Measurements from ENCODE around the gene CD244. TPM values are rescaled to one million over a fixed set of nuclear protein-coding genes. Genes with fewer than 3 reads are reported as not detected.

The CD244 gene
- total RNA-seq, 1 donor from 2014 or later, result not detected

- H3K4me1 Mint-ChIP-seq (ENCODE audit: unreplicated experiment), result no peaks in the 10 kb centered on the region
- no peak overlapping the region for H3K27ac Mint-ChIP-seq (ENCODE audit: unreplicated experiment)
- no peaks in the 10 kb centered on the region for H3K36me3 Mint-ChIP-seq (ENCODE audit: unreplicated experiment)
- DNase-seq (ENCODE audit: extremely low spot score, unreplicated experiment), result peak; percentile 69
- no peaks in the 10 kb centered on the region for H3K9me3 Mint-ChIP-seq (ENCODE audit: unreplicated experiment)
- TF ChIP-seq, protein P1, sequence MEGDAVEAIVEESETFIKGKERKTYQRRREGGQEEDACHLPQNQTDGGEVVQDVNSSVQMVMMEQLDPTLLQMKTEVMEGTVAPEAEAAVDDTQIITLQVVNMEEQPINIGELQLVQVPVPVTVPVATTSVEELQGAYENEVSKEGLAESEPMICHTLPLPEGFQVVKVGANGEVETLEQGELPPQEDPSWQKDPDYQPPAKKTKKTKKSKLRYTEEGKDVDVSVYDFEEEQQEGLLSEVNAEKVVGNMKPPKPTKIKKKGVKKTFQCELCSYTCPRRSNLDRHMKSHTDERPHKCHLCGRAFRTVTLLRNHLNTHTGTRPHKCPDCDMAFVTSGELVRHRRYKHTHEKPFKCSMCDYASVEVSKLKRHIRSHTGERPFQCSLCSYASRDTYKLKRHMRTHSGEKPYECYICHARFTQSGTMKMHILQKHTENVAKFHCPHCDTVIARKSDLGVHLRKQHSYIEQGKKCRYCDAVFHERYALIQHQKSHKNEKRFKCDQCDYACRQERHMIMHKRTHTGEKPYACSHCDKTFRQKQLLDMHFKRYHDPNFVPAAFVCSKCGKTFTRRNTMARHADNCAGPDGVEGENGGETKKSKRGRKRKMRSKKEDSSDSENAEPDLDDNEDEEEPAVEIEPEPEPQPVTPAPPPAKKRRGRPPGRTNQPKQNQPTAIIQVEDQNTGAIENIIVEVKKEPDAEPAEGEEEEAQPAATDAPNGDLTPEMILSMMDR (IDR thresholded peaks at IDR 0.05), result peak; percentile 34
- H3K4me3 Mint-ChIP-seq (ENCODE audit: unreplicated experiment), result no peak overlapping the region
- no peaks in the 10 kb centered on the region for H3K27me3 Mint-ChIP-seq (ENCODE audit: unreplicated experiment)
Observed at GRCh38 chr1:160830321-160831153, 32.1 kb downstream of the CD244 start.

DNA sequence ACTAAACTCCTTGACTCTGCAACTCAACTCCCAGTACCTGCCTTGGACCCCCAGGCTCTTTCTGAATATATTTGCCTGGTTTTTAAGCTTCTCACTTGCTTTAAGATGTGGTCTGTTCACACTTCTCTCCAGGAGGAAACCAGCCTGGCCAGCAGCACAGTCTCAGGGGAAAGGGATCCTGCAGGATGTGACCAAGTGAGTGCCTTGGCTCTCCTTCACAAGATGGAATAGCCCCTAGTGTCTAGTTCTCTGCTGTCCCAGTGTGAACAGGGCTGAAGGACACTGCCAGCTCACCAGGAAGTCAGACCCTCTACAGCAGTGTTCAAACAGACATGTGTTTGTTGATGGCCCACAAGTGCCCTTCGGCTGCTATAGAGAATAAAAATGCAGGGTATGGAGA lies 32.9 kb downstream of the CD244 start:
- DNase-seq (ENCODE audit: extremely low spot score, unreplicated experiment), result peak; percentile 59
- Mint-ChIP-seq H3K9me3 (ENCODE audit: unreplicated experiment) (no peaks in the 10 kb centered on the region), H3K4me1 (ENCODE audit: unreplicated experiment) (no peaks in the 10 kb centered on the region), H3K36me3 (ENCODE audit: unreplicated experiment) (no peaks in the 10 kb centered on the region), H3K27ac (ENCODE audit: unreplicated experiment) (no peak overlapping the region), H3K27me3 (ENCODE audit: unreplicated experiment) (no peaks in the 10 kb centered on the region), H3K4me3 (ENCODE audit: unreplicated experiment) (no peak overlapping the region)
- TF ChIP-seq, protein P1 (IDR thresholded peaks at IDR 0.05), result no peak

DNA sequence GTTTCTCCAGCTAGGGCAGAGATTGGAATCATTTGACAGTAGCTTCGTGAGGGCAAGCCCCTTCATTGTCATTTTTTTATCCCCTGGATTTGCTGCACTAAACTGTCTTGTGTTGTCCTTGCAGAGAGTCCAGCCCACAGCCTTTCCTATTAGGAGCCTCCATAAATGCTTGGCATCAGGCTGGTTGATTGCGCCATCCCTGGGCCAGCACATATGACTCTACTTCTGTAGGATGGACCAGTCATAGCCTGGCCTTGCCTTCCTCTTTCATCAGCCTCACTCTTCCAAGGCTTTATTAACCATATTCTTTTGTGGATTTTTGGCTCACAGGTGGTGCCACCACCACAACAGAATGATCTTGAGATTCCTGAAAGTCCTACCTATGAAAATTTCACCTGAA lies 35.3 kb downstream of the CD244 start:
- H3K9me3 Mint-ChIP-seq (ENCODE audit: unreplicated experiment), result no peaks in the 10 kb centered on the region
- no peaks in the 10 kb centered on the region for H3K27me3 Mint-ChIP-seq (ENCODE audit: unreplicated experiment)
- peak; percentile 56 for DNase-seq (ENCODE audit: extremely low spot score, unreplicated experiment)
- no peaks in the 10 kb centered on the region for H3K4me1 Mint-ChIP-seq (ENCODE audit: unreplicated experiment)
- H3K4me3 Mint-ChIP-seq (ENCODE audit: unreplicated experiment), result no peak overlapping the region
- H3K27ac Mint-ChIP-seq (ENCODE audit: unreplicated experiment), result no peak overlapping the region
- H3K36me3 Mint-ChIP-seq (ENCODE audit: unreplicated experiment), result no peaks in the 10 kb centered on the region
- TF ChIP-seq, protein P1 (IDR thresholded peaks at IDR 0.05), result no peak

DNA sequence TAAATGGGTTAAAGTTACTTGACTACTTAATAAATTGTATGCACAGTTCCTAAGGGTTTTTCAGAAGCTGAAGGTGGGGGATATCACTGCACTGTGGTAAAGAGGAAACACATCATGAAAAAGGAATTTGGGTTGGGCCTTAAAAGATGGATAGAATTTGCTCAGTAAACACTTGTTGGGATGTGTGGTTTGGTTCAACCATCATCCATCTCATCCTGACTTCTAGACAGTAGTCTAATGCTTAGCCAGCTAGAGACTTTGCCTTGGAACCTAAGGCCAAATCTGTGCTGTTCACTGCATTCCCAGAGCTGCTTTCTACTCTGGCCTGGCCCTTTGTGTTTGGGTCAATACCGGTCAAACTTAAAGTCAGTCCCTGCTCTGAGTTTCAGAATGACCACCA lies 36.1 kb downstream of the CD244 start:
- DNase-seq (ENCODE audit: extremely low spot score, unreplicated experiment), result peak; percentile 27
- no peaks in the 10 kb centered on the region for H3K27me3 Mint-ChIP-seq (ENCODE audit: unreplicated experiment)
- H3K36me3 Mint-ChIP-seq (ENCODE audit: unreplicated experiment), result no peaks in the 10 kb centered on the region
- no peaks in the 10 kb centered on the region for H3K4me1 Mint-ChIP-seq (ENCODE audit: unreplicated experiment)
- TF ChIP-seq, protein P1 (IDR thresholded peaks at IDR 0.05), result no peak
- H3K4me3 Mint-ChIP-seq (ENCODE audit: unreplicated experiment), result no peak overlapping the region
- H3K27ac Mint-ChIP-seq (ENCODE audit: unreplicated experiment), result no peak overlapping the region
- H3K9me3 Mint-ChIP-seq (ENCODE audit: unreplicated experiment), result no peaks in the 10 kb centered on the region

DNA sequence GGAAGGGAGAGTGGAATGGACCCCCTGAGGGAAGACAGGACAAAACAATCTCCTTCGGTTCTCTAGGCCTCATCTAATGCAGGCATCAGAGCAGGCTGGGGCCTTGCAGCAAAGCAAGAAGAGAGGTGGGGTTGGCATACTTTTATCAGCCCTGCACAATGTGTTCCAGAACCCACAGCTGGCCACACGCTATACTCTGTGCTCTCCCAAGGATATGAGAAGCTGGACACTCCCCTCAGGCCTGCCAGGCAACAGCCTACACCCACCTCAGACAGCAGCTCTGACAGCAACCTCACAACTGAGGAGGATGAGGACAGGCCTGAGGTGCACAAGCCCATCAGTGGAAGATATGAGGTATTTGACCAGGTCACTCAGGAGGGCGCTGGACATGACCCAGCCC lies 39.4 kb downstream of the CD244 start:
- TF ChIP-seq, protein P1 (IDR thresholded peaks at IDR 0.05), result no peak
- no peaks in the 10 kb centered on the region for H3K4me1 Mint-ChIP-seq (ENCODE audit: unreplicated experiment)

More for the DNA sequence above, 39.4 kb downstream of the CD244 start:
- no peaks in the 10 kb centered on the region for H3K36me3 Mint-ChIP-seq (ENCODE audit: unreplicated experiment)
- H3K27me3 Mint-ChIP-seq (ENCODE audit: unreplicated experiment), result no peaks in the 10 kb centered on the region
- no peak overlapping the region for H3K27ac Mint-ChIP-seq (ENCODE audit: unreplicated experiment)
- no peak for DNase-seq (ENCODE audit: extremely low spot score, unreplicated experiment)
- H3K9me3 Mint-ChIP-seq (ENCODE audit: unreplicated experiment), result no peaks in the 10 kb centered on the region
- no peak overlapping the region for H3K4me3 Mint-ChIP-seq (ENCODE audit: unreplicated experiment)

Measured in osteocyte (in vitro differentiated cells).